CD14-positive monocyte (primary cell): ENCODE measurements around the gene GMPPA. TPM values are rescaled to one million over a fixed set of nuclear protein-coding genes. Genes with fewer than 3 reads are reported as not detected.

Experiments used
- DNase-seq, 3 donors: peaks; one replicate each; pipeline ENCODE4 v3.0.0-alpha.2; 2011 to 2022
- H2AFZ ChIP-seq: 2 replicates; pipeline ENCODE4 v1.6.0; 2012; ENCODE audit warnings: mild to moderate bottlenecking, low read depth, low read length, inconsistent platforms; ENCODE audit not compliant: insufficient read depth, poor library complexity, severe bottlenecking
- H3K27ac ChIP-seq, 2 donors: 1 replicate in 1 of 2; 2 replicates in 1 of 2; pipeline ENCODE4 v1.5.1; 2012 to 2013; ENCODE audit warnings: low read length in 2 of 2, control low read depth in 1 of 2, inconsistent platforms in 1 of 2, low read depth in 1 of 2, mild to moderate bottlenecking in 1 of 2
- H3K27me3 ChIP-seq, 2 donors: one replicate each; pipeline versions ENCODE4 v1.6.0 to v1.6.1; 2011 to 2013; ENCODE audit warnings: low read length in 2 of 2; ENCODE audit not compliant: control insufficient read depth in 2 of 2, insufficient read depth in 2 of 2
- H3K36me3 ChIP-seq, 2 donors: replicated peaks in 1 of 2; 1 replicate in 1 of 2; 2 replicates in 1 of 2; pipeline versions ENCODE4 v1.5.1 to v1.6.1; 2012 to 2013; ENCODE audit warnings: low read length in 2 of 2, control low read depth in 1 of 2, inconsistent platforms in 1 of 2, mild to moderate bottlenecking in 1 of 2; ENCODE audit not compliant: insufficient read depth in 2 of 2, control insufficient read depth in 1 of 2
- H3K4me1 ChIP-seq, 2 donors: 1 replicate in 1 of 2; 2 replicates in 1 of 2; pipeline versions ENCODE4 v1.5.1 to v1.6.1; 2012 to 2013; ENCODE audit warnings: low read length in 2 of 2, control low read depth in 1 of 2, inconsistent platforms in 1 of 2, mild to moderate bottlenecking in 1 of 2, moderate library complexity in 1 of 2; ENCODE audit not compliant: insufficient read depth in 2 of 2, control insufficient read depth in 1 of 2
- H3K4me2 ChIP-seq: replicated peaks from 2 replicates; pipeline ENCODE3; 2012; ENCODE audit warnings: low read length, moderate library complexity, mild to moderate bottlenecking; ENCODE audit not compliant: poor library complexity, severe bottlenecking; ENCODE audit errors: extremely low read depth
- H3K4me3 ChIP-seq, 3 experiments: fragments of 200-600 bp in 1 of 3; sonication (generic) in 1 of 3; replicated peaks in 1 of 3; 1 replicate in 2 of 3; 2 replicates in 1 of 3; pipeline ENCODE4 v1.5.1; 2011 to 2013; ENCODE audit warnings: low read length in 3 of 3, mild to moderate bottlenecking in 3 of 3, control low read depth in 2 of 3, low read depth in 2 of 3, inconsistent platforms in 1 of 3, moderate library complexity in 1 of 3
- H3K79me2 ChIP-seq: 2 replicates; pipeline ENCODE4 v1.6.0; 2012; ENCODE audit warnings: mild to moderate bottlenecking, control low read depth, inconsistent platforms, low read length, moderate library complexity; ENCODE audit not compliant: insufficient read depth
- H3K9ac ChIP-seq: 2 replicates; pipeline ENCODE4 v1.6.0; 2017; ENCODE audit warnings: low read length, mild to moderate bottlenecking; ENCODE audit not compliant: insufficient read depth, poor library complexity, severe bottlenecking
- H3K9me3 ChIP-seq, 2 donors: replicated peaks in 1 of 2; 1 replicate in 1 of 2; 2 replicates in 1 of 2; pipeline versions ENCODE4 v1.5.1 to v1.6.1; 2012 to 2013; ENCODE audit warnings: low read length in 2 of 2, control low read depth in 1 of 2; ENCODE audit not compliant: control insufficient read depth in 1 of 2, insufficient read depth in 1 of 2
- H4K20me1 ChIP-seq: 2 replicates; pipeline ENCODE4 v1.6.0; 2012; ENCODE audit warnings: mild to moderate bottlenecking, low read length, control low read depth, moderate library complexity; ENCODE audit not compliant: insufficient read depth
- H3K27ac Mint-ChIP-seq, 7 donors: one replicate each; pipeline ENCODE4 v1.8.0; 2020; ENCODE audit warnings: mild to moderate bottlenecking in 7 of 7, mixed read lengths in 7 of 7, moderate library complexity in 6 of 7, inconsistent platforms in 2 of 7
- H3K27me3 Mint-ChIP-seq, 3 donors: one replicate each; pipeline ENCODE4 v1.8.0; 2021 to 2022; ENCODE audit warnings: low read depth in 3 of 3, mild to moderate bottlenecking in 3 of 3, mixed read lengths in 3 of 3, moderate library complexity in 3 of 3, inconsistent platforms in 1 of 3
- H3K36me3 Mint-ChIP-seq, 2 donors: one replicate each; pipeline ENCODE4 v1.8.0; 2020; ENCODE audit warnings: mixed read lengths in 2 of 2, inconsistent platforms in 1 of 2, mild to moderate bottlenecking in 1 of 2
- H3K4me1 Mint-ChIP-seq: one replicate; pipeline ENCODE4 v1.8.0; 2020; ENCODE audit warnings: mild to moderate bottlenecking, mixed read lengths
- H3K4me3 Mint-ChIP-seq, 2 donors: one replicate each; pipeline ENCODE4 v1.8.0; 2020; ENCODE audit warnings: mild to moderate bottlenecking in 2 of 2, mixed read lengths in 2 of 2, moderate library complexity in 1 of 2
- H3K9me3 Mint-ChIP-seq, 7 donors: one replicate each; pipeline ENCODE4 v1.8.0; 2020 to 2022; ENCODE audit warnings: mixed read lengths in 7 of 7, mild to moderate bottlenecking in 6 of 7, moderate library complexity in 6 of 7, inconsistent platforms in 2 of 7
- WGBS: methylation state at CpG from one replicate; pipeline ENCODE4 v1.1.5; 2013; ENCODE audit warnings: missing lambda C conversion rate; ENCODE audit not compliant: insufficient coverage; 5-methylcytosine and 5-hydroxymethylcytosine counted together
- intact Hi-C, 2 donors: fragments of 100-400 bp; cut with micrococcal nuclease; formaldehyde crosslinking; loops; one replicate each; pipeline versions ENCODE4 v1.15.0 to v1.15.1; 2023
- polyA plus RNA-seq, 3 donors: library from polyadenylated mRNA; depleted of rRNA in 1 of 3; unstranded in 2 of 3; stranded (reverse) in 1 of 3; fragments of 300-500 nt in 2 of 3; fragments of >200 nt in 1 of 3; fragmentation: Illumina TruSeq in 2 of 3; gene quantifications; 1 replicate in 2 of 3; 2 replicates in 1 of 3; pipeline ENCODE4 v1.2.3, GENCODE V29; 2012 to 2021
- TF ChIP-seq, protein P1 (sequence below): fragments of 200-600 bp; IDR thresholded peaks from one replicate; pipeline ENCODE4 v1.8.0; 2022; ENCODE audit warnings: antibody characterized with exemption, mild to moderate bottlenecking

Gene GMPPA
- polyA plus RNA-seq, 3 donors: 35.5 to 71.2 (median 35.9) TPM

- no peaks in the 10 kb centered on the region for H3K79me2 ChIP-seq
- no peak overlapping the region for H3K27ac Mint-ChIP-seq
- 75% methylated on average over 16 of the region's 17 CpGs for whole genome bisulfite sequencing
- no peak overlapping the region for H3K4me2 ChIP-seq
- H3K9ac ChIP-seq: no peak overlapping the region
- peak overlapping the region in 1 of 2 donors; percentile 72 for H3K4me3 Mint-ChIP-seq
- no peaks in the 10 kb centered on the region for H3K36me3 Mint-ChIP-seq
- peaks cover 2% of the 10 kb centered on the region for H3K4me1 Mint-ChIP-seq
- peaks cover 21 to 53% of the 10 kb centered on the region in 2 donors for H3K27me3 ChIP-seq
- no peak overlapping the region for H3K27ac ChIP-seq
- peaks cover 0 to 9% (median 2%) of the 10 kb centered on the region in 7 donors for H3K9me3 Mint-ChIP-seq
- no peaks in the 10 kb centered on the region for H4K20me1 ChIP-seq
- peaks cover 0 to 10% of the 10 kb centered on the region in 2 donors for H3K9me3 ChIP-seq
- DNase-seq: no peak
- no peak overlapping the region for H2AFZ ChIP-seq
- no peak overlapping the region for H3K4me3 ChIP-seq
- H3K27me3 Mint-ChIP-seq: peaks cover 49 to 65% (median 57%) of the 10 kb centered on the region in 3 donors
- intact Hi-C loops: no loop called here
- TF ChIP-seq, protein P1, sequence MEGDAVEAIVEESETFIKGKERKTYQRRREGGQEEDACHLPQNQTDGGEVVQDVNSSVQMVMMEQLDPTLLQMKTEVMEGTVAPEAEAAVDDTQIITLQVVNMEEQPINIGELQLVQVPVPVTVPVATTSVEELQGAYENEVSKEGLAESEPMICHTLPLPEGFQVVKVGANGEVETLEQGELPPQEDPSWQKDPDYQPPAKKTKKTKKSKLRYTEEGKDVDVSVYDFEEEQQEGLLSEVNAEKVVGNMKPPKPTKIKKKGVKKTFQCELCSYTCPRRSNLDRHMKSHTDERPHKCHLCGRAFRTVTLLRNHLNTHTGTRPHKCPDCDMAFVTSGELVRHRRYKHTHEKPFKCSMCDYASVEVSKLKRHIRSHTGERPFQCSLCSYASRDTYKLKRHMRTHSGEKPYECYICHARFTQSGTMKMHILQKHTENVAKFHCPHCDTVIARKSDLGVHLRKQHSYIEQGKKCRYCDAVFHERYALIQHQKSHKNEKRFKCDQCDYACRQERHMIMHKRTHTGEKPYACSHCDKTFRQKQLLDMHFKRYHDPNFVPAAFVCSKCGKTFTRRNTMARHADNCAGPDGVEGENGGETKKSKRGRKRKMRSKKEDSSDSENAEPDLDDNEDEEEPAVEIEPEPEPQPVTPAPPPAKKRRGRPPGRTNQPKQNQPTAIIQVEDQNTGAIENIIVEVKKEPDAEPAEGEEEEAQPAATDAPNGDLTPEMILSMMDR: no peak
- no peaks in the 10 kb centered on the region for H3K4me1 ChIP-seq
- no peaks in the 10 kb centered on the region for H3K36me3 ChIP-seq
Measured at GRCh38 chr2:219482674-219483405, 15.9 kb upstream of the GMPPA start.

DNA sequence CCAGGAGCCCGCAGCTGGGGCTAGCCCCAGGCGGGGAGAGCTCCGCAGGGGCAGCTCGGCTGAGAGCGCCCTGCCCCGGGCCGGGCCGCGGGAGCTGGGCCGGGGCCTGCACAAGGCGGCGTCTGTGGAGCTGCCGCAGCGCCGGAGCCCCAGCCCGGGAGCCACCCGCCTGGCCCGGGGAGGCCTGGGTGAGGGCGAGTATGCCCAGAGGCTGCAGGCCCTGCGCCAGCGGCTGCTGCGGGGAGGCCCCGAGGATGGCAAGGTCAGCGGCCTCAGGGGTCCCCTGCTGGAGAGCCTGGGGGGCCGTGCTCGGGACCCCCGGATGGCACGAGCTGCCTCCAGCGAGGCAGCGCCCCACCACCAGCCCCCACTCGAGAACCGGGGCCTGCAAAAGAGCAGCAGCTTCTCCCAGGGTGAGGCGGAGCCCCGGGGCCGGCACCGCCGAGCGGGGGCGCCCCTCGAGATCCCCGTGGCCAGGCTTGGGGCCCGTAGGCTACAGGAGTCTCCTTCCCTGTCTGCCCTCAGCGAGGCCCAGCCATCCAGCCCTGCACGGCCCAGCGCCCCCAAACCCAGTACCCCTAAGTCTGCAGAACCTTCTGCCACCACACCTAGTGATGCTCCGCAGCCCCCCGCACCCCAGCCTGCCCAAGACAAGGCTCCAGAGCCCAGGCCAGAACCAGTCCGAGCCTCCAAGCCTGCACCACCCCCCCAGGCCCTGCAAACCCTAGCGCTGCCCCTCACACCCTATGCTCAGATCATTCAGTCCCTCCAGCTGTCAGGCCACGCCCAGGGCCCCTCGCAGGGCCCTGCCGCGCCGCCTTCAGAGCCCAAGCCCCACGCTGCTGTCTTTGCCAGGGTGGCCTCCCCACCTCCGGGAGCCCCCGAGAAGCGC is 15.0 kb upstream of the GMPPA start:
- no peak overlapping the region for H3K4me2 ChIP-seq
- no peaks in the 10 kb centered on the region for H3K36me3 Mint-ChIP-seq
- no peak overlapping the region for H3K4me3 ChIP-seq
- no peaks in the 10 kb centered on the region for H3K4me1 ChIP-seq
- H3K9me3 ChIP-seq: peaks cover 0 to 10% of the 10 kb centered on the region in 2 donors
- H3K27ac Mint-ChIP-seq: no peak overlapping the region
- peaks cover 2% of the 10 kb centered on the region for H3K4me1 Mint-ChIP-seq
- H3K36me3 ChIP-seq: no peaks in the 10 kb centered on the region
- TF ChIP-seq, protein P1: no peak
- H3K27me3 ChIP-seq: peaks cover 21 to 53% of the 10 kb centered on the region in 2 donors
- no peaks in the 10 kb centered on the region for H3K79me2 ChIP-seq
- 9% methylated on average over 56 of the region's 58 CpGs for WGBS
- peak overlapping the region in 1 of 2 donors; percentile 75 for H3K4me3 Mint-ChIP-seq
- peaks cover 0 to 9% (median 2%) of the 10 kb centered on the region in 7 donors for H3K9me3 Mint-ChIP-seq
- H3K9ac ChIP-seq: no peak overlapping the region
- H4K20me1 ChIP-seq: no peaks in the 10 kb centered on the region
- H3K27me3 Mint-ChIP-seq: peaks cover 48 to 74% (median 61%) of the 10 kb centered on the region in 3 donors
- intact Hi-C loops: no loop called here
- H3K27ac ChIP-seq: no peak overlapping the region
- H2AFZ ChIP-seq: no peak overlapping the region
- no peak for DNase-seq
